ENCODE data around the gene TPBG.

TPBG gene

DNA sequence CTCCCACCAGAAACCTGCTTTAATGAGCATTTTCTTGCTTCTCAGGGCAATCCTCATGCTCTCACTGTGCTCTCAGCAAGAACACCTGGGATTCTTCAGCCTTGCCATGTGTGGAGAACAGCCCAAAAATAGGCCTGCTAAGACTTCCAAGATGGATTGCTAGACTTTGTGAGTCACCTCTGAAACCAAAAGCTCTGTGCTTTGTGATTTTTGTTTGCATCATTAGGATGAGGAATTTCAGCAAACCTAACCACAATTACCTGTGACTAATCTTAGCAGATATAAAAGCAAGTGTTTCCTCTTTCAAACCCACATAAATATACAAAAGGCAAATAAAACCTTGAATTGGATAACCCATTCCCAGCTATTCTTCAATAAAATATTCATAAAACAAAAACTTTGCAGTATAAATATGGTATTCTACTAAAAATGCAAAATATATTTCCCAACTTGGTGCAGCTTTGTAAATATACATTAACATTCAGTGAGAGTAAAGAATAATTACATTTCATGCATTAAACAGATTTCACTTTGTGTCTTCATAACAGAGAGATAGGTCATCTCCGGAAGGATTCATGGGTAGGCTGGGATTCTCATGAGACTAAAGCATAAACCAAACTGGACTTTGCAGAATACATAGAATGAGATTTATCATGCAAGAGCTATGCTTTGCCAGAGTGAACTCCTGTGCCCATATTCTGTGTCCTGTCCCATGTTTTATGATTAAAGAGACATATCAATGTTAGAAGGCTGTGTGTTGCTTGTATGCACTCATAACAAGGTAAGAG is 33.5 kb downstream of the TPBG start:
- no peak overlapping the region for H3K4me3 ChIP-seq (ENCODE audit: low read depth, low read length)
- TF ChIP-seq, protein P1, sequence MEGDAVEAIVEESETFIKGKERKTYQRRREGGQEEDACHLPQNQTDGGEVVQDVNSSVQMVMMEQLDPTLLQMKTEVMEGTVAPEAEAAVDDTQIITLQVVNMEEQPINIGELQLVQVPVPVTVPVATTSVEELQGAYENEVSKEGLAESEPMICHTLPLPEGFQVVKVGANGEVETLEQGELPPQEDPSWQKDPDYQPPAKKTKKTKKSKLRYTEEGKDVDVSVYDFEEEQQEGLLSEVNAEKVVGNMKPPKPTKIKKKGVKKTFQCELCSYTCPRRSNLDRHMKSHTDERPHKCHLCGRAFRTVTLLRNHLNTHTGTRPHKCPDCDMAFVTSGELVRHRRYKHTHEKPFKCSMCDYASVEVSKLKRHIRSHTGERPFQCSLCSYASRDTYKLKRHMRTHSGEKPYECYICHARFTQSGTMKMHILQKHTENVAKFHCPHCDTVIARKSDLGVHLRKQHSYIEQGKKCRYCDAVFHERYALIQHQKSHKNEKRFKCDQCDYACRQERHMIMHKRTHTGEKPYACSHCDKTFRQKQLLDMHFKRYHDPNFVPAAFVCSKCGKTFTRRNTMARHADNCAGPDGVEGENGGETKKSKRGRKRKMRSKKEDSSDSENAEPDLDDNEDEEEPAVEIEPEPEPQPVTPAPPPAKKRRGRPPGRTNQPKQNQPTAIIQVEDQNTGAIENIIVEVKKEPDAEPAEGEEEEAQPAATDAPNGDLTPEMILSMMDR (conservative IDR thresholded peaks at IDR 0.05; ENCODE audit: low read depth, low read length), result no peak
- peak; percentile 89 for DNase-seq (ENCODE audit: low read depth)

DNA sequence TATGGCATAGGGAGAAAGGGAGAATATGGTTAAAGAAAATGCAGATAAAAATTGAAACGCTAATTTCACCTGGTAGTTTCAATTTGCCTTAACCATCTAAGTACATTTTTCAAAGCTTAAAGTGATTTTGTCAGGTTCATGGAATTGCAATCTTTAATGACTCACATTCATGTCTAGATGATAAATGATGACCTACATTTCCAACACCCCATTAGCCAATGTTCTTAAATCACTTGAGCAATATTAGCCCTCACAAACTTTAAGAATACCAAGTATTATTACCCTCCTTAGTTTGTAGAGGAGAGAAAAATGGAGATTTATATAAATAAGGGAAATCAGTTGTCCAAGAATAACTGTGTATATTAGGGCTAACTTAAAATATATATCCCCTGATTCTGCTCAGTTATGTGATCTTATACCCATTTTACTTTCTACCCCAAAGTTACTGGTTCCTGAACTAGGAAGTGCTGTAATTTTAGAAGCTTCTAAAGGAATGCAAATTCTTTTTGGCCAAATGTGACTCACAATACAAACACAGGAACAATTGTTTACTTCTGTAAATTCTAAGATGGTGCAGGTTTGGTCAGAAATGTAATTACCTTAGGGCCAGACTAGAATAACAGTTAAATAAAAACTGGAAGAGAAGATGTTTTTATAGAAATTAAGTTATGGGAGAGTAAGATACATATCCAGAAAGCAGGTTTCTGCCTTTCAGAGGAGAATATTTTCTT is 34.5 kb downstream of the TPBG start:
- H3K4me3 ChIP-seq (ENCODE audit: low read depth, low read length), result no peak overlapping the region
- DNase-seq (ENCODE audit: low read depth), result peak; percentile 71
- TF ChIP-seq, protein P1 (conservative IDR thresholded peaks at IDR 0.05; ENCODE audit: low read depth, low read length), result no peak

GRCh38 chr6:82408952-82409431 is 45.4 kb downstream of the TPBG start:
- TF ChIP-seq, protein P1 (conservative IDR thresholded peaks at IDR 0.05; ENCODE audit: low read depth, low read length), result no peak
- H3K4me3 ChIP-seq (ENCODE audit: low read depth, low read length), result no peak overlapping the region
- peak; percentile 84 for DNase-seq (ENCODE audit: low read depth)

DNA sequence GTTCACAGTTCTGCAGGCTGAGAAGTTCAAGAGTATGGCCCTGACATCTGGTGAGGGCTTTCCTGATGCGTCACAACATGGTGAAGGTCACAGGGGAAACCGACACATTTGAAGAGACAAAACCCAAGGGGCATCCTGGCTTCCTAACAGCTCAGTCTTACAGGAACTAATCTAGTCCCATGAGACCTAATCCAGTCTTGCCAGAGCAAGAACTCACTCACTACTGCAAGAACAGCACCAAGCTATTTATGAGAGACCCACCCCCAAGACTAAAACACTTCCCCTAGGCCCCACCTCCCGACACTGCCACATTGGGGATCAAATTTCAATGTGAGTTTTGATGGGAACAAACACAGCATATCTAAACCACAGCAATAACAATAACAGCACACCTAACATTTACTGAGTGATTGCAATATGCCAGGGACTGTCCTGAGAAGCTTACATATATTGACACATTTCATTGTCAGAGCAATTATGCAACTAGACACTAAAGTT is 46.6 kb downstream of the TPBG start:
- TF ChIP-seq, protein P1 (conservative IDR thresholded peaks at IDR 0.05; ENCODE audit: low read depth, low read length), result no peak
- peak; percentile 97 for DNase-seq (ENCODE audit: low read depth)
- H3K4me3 ChIP-seq (ENCODE audit: low read depth, low read length), result no peak overlapping the region

GRCh38 chr6:82413868-82414267 is 50.3 kb downstream of the TPBG start:
- TF ChIP-seq, protein P1 (conservative IDR thresholded peaks at IDR 0.05; ENCODE audit: low read depth, low read length), result no peak
- no peak overlapping the region for H3K4me3 ChIP-seq (ENCODE audit: low read depth, low read length)
- DNase-seq (ENCODE audit: low read depth), result no peak

- TF ChIP-seq, protein P1 (conservative IDR thresholded peaks at IDR 0.05; ENCODE audit: low read depth, low read length), result no peak
- DNase-seq (ENCODE audit: low read depth), result no peak
- H3K4me3 ChIP-seq (ENCODE audit: low read depth, low read length), result no peak overlapping the region
Observed at GRCh38 chr6:82415820-82416219, 52.2 kb downstream of the TPBG start.

All from choroid plexus epithelial cell (primary cell).